ENCODE measurements around the gene TRIM26. TPM values are rescaled to one million over a fixed set of nuclear protein-coding genes. Genes with fewer than 3 reads are reported as not detected.

The TRIM26 gene
- total and polyA plus RNA-seq, 2 of the 13 experiments (the other 11 are each of a cell fraction or from before 2014, with no cell fraction given), result 27.1 to 38.7 TPM

GRCh38 chr6:30163090-30163917 lies 49.9 kb downstream of the TRIM26 start, which contains the start of gene TRIM15 (continued):
- TF ChIP-seq ZNF614 (CRISPR knock-in tag; IDR thresholded peaks at IDR 0.05; ENCODE audit: borderline replicate concordance) (peak; percentile 69; the same call in 1 of the 2 replicates), ZBTB21 (CRISPR knock-in tag; IDR thresholded peaks at IDR 0.05) (no peak), CREB1 (IDR thresholded peaks at IDR 0.05) (no peak), CREB1 (CRISPR knock-in tag; IDR thresholded peaks at IDR 0.05) (peak; percentile 39; the same call in 1 of the 2 replicates), THAP8 (CRISPR knock-in tag; IDR thresholded peaks at IDR 0.05; ENCODE audit: borderline replicate concordance) (no peak; the same call in 1 of the 2 replicates), RFXANK (CRISPR knock-in tag; IDR thresholded peaks at IDR 0.05) (no peak), FOXO4 (CRISPR knock-in tag; conservative IDR thresholded peaks at IDR 0.05) (no peak), NR2C2 (CRISPR knock-in tag; IDR thresholded peaks at IDR 0.05; ENCODE audit: borderline replicate concordance) (peak; percentile 55; the same call in 1 of the 2 replicates), ZNF543 (CRISPR knock-in tag; IDR thresholded peaks at IDR 0.05) (peak; percentile 86), ZNF652 (CRISPR knock-in tag; IDR thresholded peaks at IDR 0.05; ENCODE audit: borderline replicate concordance, low read depth) (no peak), MED1 (CRISPR knock-in tag; IDR thresholded peaks at IDR 0.05) (peak; percentile 75; the same call in 1 of the 2 replicates), GMEB1 (CRISPR knock-in tag; IDR thresholded peaks at IDR 0.05; ENCODE audit: borderline replicate concordance) (0 out of 2 replicates have a peak, but pooled peaks have one; percentile 62), ZBTB20 (CRISPR knock-in tag; IDR thresholded peaks at IDR 0.05; ENCODE audit: borderline replicate concordance, low read depth) (peak; percentile 67), SATB2 (CRISPR knock-in tag; IDR thresholded peaks at IDR 0.05) (no peak), SRF (IDR thresholded peaks at IDR 0.05; ENCODE audit: low read depth, low read length) (no peak), ZNF296 (CRISPR knock-in tag; conservative IDR thresholded peaks at IDR 0.05) (peak; percentile 28; the same call in 1 of the 2 replicates), ATRX (CRISPR knock-in tag; IDR thresholded peaks at IDR 0.05; ENCODE audit: borderline replicate concordance) (no peak), ZNF800 (CRISPR knock-in tag; IDR thresholded peaks at IDR 0.05) (no peak; the same call in 1 of the 2 replicates), ELF4 (CRISPR knock-in tag; IDR thresholded peaks at IDR 0.05; ENCODE audit: borderline replicate concordance) (peak; percentile 88), ZBTB3 (CRISPR knock-in tag; IDR thresholded peaks at IDR 0.05; ENCODE audit: borderline replicate concordance, low read depth) (peak; percentile 54; the same call in 1 of the 2 replicates)
- TF ChIP-seq, protein P1, sequence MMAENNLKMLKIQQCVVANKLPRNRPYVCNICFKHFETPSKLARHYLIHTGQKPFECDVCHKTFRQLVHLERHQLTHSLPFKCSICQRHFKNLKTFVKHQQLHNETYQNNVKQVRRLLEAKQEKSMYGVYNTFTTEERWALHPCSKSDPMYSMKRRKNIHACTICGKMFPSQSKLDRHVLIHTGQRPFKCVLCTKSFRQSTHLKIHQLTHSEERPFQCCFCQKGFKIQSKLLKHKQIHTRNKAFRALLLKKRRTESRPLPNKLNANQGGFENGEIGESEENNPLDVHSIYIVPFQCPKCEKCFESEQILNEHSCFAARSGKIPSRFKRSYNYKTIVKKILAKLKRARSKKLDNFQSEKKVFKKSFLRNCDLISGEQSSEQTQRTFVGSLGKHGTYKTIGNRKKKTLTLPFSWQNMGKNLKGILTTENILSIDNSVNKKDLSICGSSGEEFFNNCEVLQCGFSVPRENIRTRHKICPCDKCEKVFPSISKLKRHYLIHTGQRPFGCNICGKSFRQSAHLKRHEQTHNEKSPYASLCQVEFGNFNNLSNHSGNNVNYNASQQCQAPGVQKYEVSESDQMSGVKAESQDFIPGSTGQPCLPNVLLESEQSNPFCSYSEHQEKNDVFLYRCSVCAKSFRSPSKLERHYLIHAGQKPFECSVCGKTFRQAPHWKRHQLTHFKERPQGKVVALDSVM (CRISPR knock-in tag; IDR thresholded peaks at IDR 0.05), result peak; percentile 66
